COLO668 (cell line): ENCODE data around the gene MAP3K13.

Experiments used
- DNase-seq: peaks from one replicate; lab custom pipeline; 2025; ENCODE audit not compliant: unreplicated experiment; lab: John Stamatoyannopoulos, UW

Gene MAP3K13

GRCh38 chr3:185503521-185503920 lies 140.6 kb downstream of the MAP3K13 start:
- DNase-seq, result no peak

- DNase-seq, result no peak
Observed at GRCh38 chr3:185504636-185505035, 141.7 kb downstream of the MAP3K13 start.

- no peak for DNase-seq
Observed at GRCh38 chr3:185507883-185508282, 144.9 kb downstream of the MAP3K13 start.

GRCh38 chr3:185508335-185508991 lies 145.5 kb downstream of the MAP3K13 start:
- DNase-seq, result no peak

- no peak for DNase-seq
Observed at GRCh38 chr3:185511711-185512110, 148.8 kb downstream of the MAP3K13 start.

- no peak for DNase-seq
Observed at GRCh38 chr3:185517387-185518130, 154.6 kb downstream of the MAP3K13 start.

DNA sequence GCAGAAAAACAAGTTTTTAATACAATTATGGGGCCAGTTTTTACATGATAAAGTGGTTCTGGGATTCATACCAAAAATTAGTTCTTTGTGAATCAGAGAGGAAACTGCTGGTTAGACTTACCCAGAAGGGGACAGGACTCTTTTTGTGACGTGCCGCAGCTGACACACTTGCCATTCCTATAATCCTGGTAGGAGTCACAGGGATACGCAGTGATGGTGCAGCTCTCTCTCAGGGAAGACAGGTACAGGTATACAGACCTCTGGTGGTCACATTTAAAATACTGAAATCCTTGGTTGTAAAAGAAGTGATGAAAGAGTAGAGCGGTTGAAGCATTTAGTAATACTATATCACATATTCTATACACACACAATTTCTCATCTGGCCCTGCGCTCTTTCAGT lies 156.1 kb downstream of the MAP3K13 start:
- no peak for DNase-seq

GRCh38 chr3:185521349-185522138 lies 158.6 kb downstream of the MAP3K13 start:
- DNase-seq, result no peak

DNA sequence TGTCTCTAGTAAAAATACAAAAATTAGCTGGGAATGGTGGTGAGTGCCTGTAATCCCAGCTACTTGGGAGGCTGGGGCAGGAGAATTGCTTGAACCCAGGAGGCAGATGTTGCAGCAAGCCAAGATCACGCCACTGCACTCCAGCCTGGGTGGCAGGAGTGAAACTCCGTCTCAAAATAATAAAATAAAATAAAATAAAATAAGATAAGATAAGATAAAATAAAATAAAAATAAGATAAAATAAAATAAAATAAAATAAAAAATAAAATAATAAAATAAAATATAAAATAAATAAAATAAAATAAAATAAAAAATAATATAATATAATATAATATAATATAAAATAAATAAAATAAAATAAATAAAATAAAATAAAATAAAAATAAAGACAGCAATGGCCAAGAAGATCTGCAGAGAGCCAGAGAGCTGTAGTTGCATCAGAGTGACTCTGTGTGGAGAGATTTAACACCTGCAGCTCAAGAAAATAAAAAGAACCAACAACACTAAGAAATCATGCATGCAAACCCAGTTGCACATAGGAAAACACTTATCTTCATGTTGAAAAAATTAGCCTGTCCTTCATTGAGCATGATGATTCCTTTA lies 163.5 kb downstream of the MAP3K13 start:
- no peak for DNase-seq

- DNase-seq, result no peak
Observed at GRCh38 chr3:185527364-185527763, 164.4 kb downstream of the MAP3K13 start.

- no peak for DNase-seq
Observed at GRCh38 chr3:185528532-185528931, 165.6 kb downstream of the MAP3K13 start.

DNA sequence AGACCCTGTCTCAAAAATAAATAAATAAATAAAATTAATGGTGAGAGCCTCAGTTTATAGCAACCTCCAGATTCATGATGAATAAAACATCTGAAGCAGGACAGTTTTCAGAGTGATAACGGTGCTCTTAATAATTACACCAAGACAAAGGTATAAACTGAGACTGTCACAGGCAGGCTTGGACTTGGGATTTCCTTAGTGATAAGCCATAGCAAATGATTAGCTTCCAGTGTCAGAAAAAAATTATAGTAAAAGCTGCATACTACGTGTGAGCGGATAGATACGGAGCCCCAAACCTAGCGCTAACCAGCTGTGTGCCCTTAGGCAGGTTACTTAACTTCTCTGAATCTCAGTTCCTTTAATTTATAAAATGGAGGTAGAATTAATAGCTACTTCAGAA lies 167.9 kb downstream of the MAP3K13 start:
- DNase-seq, result no peak

- no peak for DNase-seq
Observed at GRCh38 chr3:185532901-185533300, 170.0 kb downstream of the MAP3K13 start.

- DNase-seq, result no peak
Observed at GRCh38 chr3:185534511-185534910, 171.6 kb downstream of the MAP3K13 start.

DNA sequence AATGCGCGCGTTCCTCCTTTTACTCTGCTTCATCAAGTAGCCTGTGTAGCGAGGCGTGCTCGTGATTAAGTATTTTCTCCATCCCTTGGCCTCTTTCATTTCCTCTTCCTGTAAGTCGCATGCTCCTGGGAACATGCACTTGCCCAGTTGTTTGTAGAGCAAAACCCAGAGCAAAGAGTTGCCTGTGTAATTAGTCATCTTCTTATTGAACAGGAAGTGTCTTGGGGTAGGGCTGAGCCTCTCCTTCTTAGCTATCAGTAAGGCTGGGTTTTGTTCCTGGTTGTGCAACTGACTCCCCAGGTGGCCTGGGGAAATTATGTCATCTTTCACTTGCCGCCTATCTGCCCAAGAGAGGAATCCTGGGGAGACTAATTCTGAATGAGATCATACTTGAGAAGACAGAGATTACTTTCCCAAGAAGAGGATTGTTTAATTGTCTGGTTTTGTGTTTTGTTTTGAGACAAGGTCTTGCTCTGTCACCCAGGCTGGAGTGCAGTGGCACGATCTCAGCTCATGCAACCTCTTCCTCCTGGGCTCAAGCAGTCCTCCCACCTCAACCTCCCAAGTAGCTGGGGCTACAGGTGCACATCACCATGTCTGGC lies 174.5 kb downstream of the MAP3K13 start:
- DNase-seq, result no peak
